Activated CD8-positive, alpha-beta memory T cell treated with anti-CD3 and anti-CD28 coated beads, Interleukin-2, amount 50 U/mL, for 48 hours (primary cell): ENCODE data around the gene GNA15.

Experiments
- DNase-seq: peaks from one replicate; pipeline ENCODE4 v3.0.0-alpha.2; 2020

The GNA15 gene

GRCh38 chr19:3121821-3122511 lies 13.9 kb upstream of the GNA15 start:
- DNase-seq, result no peak

GRCh38 chr19:3122512-3122870 lies 13.3 kb upstream of the GNA15 start:
- DNase-seq, result no peak

DNA sequence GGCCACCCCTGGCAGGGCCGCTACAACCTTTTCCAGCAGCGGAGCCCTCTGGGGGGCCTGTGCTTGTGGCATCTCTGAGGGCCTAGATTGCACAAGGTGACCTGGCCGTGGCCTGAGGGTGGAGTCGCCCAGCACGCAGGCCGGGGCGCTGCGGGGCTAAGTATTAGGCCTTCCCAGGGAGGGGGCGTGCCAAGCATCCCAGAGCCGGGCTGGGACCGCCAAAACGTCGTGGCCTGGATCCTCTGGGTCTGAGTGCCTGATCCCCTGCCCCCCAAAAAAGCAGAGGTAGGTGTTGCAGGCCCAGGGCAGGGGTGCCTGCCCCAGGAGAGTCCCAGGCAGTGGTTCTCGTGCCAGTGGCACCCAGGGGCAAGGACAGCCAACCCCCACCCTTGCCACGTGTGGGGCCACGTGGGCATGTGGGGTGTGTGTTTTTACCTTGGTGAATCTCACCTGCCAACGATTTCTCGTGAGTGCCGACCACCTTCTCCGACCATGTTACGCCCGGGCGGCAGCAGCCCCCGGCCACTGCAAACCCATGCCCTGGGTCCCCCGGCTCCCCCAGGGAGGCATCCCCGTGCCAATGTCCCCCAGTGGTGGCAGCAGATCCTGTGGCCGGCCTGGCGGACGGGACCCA lies 12.6 kb upstream of the GNA15 start:
- DNase-seq, result no peak

- no peak for DNase-seq
Observed at GRCh38 chr19:3123956-3124355, 11.9 kb upstream of the GNA15 start.

DNA sequence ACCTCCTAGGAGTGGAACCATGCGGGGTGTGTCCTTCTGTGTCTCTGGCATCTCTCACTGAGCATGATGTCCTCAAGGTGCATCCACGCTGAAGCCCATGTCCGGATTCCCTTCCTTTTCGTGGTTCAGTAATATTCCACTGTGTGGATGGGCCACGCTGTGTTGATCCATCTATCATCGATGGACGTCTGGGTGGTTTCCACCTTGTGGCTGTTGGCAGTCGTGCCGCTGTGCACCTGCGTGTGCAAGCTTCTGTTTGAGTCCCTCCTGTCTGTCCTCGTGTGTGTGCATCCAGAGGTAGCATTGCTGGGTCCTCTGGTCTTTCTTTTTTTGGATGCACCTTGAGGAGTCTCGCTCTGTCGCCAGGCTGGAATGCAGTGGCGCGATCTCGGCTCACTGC lies 11.2 kb upstream of the GNA15 start:
- no peak for DNase-seq

DNA sequence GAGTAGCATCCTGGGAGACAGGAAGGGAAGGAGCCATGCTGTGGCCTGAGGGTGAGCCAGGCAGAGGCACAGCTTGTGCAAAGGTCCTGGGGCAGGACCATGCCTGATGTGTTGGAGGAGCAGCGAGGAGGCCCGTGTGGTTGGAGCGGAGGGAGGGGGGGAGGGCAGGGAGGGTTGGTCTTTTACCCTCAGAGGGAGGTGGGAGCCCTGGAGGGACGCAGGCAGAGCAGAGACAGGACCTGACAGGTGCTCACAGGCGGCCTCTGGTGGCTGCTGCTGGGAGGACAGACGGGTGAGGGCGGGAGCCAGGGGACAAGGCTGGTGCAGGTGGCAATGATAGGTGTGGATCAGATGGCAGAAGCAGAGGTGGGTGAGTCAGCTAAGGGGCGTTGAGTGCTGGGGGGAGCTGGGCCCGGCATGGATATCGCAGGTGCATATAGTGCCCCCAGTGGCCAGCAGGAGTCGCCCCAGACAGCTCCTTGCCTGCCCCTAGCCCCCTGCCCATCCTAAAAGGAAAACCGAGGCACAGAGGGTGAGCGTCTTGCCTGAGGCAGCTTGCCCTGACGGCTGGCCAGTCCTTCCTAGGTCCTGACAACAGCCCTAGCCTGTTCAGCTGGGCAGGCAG lies 9.8 kb upstream of the GNA15 start:
- peak; percentile 93 for DNase-seq

DNA sequence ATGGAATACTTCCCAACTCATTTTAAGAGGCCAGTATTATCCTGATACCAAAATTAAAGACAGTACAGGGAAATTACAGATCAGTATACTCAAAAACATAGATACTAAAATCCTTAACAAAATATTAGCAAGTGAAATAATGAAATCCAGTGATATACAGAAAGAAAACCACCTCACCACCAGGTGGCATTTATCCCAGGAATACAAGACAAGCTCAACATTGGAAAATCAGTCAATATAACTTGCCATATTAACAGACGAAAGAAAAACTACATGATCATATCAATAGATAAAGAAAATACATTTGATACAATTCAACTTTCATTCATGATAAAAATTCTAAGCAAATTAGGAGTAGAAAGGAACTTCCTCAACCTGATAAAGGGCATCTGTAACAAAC lies 6.7 kb upstream of the GNA15 start:
- DNase-seq, result no peak

- DNase-seq, result no peak
Observed at GRCh38 chr19:3131168-3131567, 4.7 kb upstream of the GNA15 start.

GRCh38 chr19:3132971-3133792 lies 2.7 kb upstream of the GNA15 start:
- peak; percentile 89 for DNase-seq

GRCh38 chr19:3133793-3134116 lies 2.1 kb upstream of the GNA15 start:
- peak; percentile 63 for DNase-seq

DNA sequence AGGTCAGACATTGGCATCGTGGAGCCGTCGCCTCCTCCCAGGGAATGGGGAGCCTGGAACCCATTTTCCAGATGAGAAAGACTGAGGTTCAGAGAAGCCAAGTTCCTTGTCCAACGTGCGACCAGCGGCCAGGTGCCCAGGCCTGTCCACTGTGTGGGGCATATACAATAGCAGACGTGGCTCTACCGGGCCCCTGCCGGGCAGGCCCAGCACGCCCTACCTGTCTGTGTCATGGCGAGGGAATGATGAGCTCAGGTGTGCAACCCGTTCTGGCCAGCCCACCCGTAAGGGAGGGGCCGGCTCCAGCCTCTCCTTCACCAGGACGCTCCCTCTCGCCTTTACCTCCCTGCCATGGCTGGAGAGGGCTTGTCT lies 837 bp downstream of the GNA15 start:
- no peak for DNase-seq

DNA sequence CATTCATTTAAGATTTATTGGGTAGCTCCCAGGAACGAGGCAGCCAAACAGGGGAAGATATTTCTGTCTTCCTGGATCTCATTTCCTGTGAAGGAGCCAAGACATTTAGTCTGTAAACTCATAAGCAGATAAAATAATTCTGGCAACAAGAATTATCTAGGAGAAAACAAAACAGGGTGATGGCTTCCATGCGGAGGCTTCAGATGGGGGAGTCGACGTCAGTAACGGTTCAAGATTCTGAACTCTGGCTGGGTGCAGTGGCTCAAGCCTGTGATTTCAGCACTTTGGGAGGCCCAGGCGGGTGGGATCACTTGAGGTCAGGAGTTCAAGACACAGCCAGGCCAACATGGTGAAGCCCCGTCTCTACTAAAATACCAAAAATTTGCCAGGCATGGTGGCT lies 1.3 kb downstream of the GNA15 start:
- no peak for DNase-seq

DNA sequence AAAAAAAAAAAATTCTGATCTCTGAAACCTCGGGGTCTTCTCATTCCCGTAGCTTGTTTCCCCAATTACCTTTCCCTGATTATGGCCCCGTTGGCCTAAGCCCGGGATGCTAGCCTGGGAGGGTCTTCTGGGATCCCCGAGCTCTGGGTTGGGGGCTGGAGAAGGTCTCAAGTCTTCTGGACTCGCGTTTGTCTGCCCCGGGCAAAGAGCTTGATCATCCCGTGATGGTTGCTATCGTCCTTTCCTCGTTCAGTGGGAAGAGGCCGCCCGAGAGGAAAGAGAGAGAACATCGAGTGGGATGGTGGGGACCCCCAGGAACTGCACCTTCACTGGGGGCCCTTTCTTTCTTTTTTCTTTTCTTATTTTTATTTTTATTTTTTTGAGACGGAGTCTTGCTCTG lies 2.4 kb downstream of the GNA15 start:
- DNase-seq, result no peak

GRCh38 chr19:3140667-3141038 lies 4.8 kb downstream of the GNA15 start:
- no peak for DNase-seq

GRCh38 chr19:3142292-3142670 lies 6.4 kb downstream of the GNA15 start:
- DNase-seq, result no peak

DNA sequence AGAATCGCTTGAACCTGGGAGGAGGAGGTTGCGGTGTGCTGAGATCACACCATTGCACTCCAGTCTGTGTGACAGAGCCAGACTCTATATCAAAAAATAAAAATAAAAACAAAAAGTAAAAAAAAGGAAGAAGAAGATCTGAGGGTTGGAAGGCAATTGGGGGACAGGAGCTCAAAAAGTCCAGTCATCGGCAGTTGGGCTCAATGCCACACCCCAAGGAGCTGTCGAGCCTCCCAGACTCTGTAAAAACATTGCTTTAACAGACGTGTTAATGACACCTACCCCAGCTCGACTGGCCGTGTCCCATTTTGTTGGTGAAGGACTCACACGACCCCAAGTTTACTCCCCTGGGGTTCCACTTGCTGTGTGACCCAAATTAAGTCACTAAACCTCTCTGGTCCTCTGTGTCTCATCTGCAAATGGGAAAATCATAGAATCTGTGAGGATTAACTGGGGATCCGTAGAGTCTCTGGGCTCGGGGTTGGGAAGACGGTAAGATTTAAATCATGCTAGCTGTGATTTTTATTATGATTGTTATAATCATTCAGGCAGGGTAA lies 7.0 kb downstream of the GNA15 start:
- no peak for DNase-seq

DNA sequence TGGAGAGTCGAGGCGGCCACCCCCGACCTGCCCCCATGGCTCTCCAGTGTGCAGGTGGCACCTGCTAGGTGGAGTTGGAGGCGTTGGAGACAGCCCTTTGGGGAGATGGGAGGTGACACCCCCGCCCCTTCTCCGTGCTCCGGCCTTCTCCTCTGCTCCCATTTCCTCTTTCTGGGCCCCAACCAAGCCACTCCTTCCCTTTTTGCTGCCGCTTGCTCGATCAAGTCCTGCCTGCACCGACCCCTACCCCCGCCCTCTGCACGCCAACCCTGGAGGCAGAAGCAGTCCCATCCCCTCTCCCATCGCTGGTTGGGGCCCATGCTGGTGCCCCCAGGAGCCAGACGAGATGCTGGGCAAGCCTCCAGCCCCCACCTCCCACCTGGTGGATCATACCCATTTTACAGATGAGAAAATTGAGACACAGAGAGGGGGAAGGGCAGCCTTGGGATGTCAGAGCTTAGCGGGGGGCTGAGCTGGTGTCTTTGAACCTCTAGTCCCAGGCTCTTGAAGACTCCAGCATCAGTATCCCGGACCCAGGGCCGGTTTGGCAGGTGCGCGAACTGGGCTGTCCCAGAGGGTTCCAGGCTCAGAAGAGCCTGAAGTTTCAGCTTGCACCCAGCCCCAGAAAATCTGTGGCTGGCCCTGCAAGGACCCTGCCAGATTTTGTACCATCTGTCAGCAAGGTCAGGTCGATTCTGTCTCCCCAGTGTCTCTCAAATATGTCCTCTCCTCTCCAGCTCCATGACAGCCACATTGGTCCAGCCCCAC lies 10.3 kb downstream of the GNA15 start:
- no peak for DNase-seq

GRCh38 chr19:3146677-3147100 lies 10.9 kb downstream of the GNA15 start:
- DNase-seq, result peak; percentile 95

DNA sequence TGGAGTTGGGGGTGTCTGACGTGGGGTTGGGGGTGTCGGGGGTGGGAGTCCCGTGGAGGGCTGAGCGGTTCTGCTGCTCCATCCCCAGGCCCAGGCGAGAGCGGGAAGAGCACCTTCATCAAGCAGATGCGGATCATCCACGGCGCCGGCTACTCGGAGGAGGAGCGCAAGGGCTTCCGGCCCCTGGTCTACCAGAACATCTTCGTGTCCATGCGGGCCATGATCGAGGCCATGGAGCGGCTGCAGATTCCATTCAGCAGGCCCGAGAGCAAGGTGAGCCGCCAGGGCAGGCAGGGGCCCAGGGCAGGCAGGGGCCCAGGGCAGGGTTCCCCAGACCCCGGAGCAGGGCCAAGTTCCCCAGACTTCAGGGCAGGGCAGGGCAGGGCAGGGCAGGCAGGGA lies 12.7 kb downstream of the GNA15 start:
- no peak for DNase-seq

GRCh38 chr19:3149089-3149488 lies 13.3 kb downstream of the GNA15 start:
- no peak for DNase-seq

- no peak for DNase-seq
Observed at GRCh38 chr19:3149526-3150505, 14.0 kb downstream of the GNA15 start.
